Testis (tissue), 2 donors: ENCODE results near the gene GHRHR.

Source experiments
- CTCF ChIP-seq, 3 experiments: fragments of 450-650 bp in 2 of 3; fragments of 200-600 bp in 1 of 3; sonication (generic) in 1 of 3; IDR thresholded peaks; one replicate each; pipeline ENCODE4 v1.5.1; 2016 to 2019; ENCODE audit warnings: antibody characterized with exemption in 3 of 3, mild to moderate bottlenecking in 2 of 3, moderate library complexity in 1 of 3
- POLR2A ChIP-seq: fragments of 450-650 bp; IDR thresholded peaks from one replicate; pipeline ENCODE4 v1.6.1; 2017; ENCODE audit warnings: antibody characterized with exemption, mild to moderate bottlenecking, moderate library complexity

- no peak for TF ChIP-seq CTCF (IDR thresholded peaks at IDR 0.05)
- TF ChIP-seq POLR2A, result no peak
Observed at GRCh38 chr7:30963842-30964241, at the start of gene GHRHR.
